Prostate gland (tissue), 2 donors: ENCODE data around the gene RGSL1.

Source experiments
- CTCF ChIP-seq, 4 experiments: fragments of 200-600 bp in 2 of 4; fragments of 450-650 bp in 2 of 4; sonication (generic) in 2 of 4; IDR thresholded peaks; 1 replicate in 3 of 4; 2 replicates in 1 of 4; pipeline ENCODE4 v1.5.1; 2016 to 2019; ENCODE audit warnings: antibody characterized with exemption in 4 of 4, mild to moderate bottlenecking in 2 of 4, moderate library complexity in 2 of 4
- POLR2AphosphoS5 ChIP-seq: sonication (generic); formaldehyde crosslinking; IDR thresholded peaks from one replicate; pipeline ENCODE4 v1.6.1; 2017; ENCODE audit warnings: antibody characterized with exemption

GRCh38 chr1:182407724-182408123 lies 42.2 kb upstream of the RGSL1 start:
- no peak for TF ChIP-seq CTCF (IDR thresholded peaks at IDR 0.05)
- no peak for TF ChIP-seq POLR2AphosphoS5
